Thyroid gland (tissue), 4 donors: ENCODE measurements around the gene CAMK2G. TPM values are rescaled to one million over a fixed set of nuclear protein-coding genes. Genes with fewer than 3 reads are reported as not detected.
A peak's percentile ranks its signal among the peaks of the same experiment; 100 is the strongest.

Experiments used
- DNase-seq, 2 donors: peaks; one replicate each; pipeline ENCODE4 v3.0.0-alpha.2; 2019
- H3K27ac ChIP-seq, 3 donors: fragments of 200-600 bp; sonication (generic); 1 replicate in 2 of 3; 2 replicates in 1 of 3; pipeline ENCODE4 v1.5.1; 2016 to 2019; ENCODE audit warnings: mild to moderate bottlenecking in 1 of 3, moderate library complexity in 1 of 3
- H3K27me3 ChIP-seq: fragments of 200-600 bp; sonication (generic); one replicate; pipeline ENCODE4 v1.5.1; 2019
- H3K36me3 ChIP-seq, 2 donors: fragments of 200-600 bp; sonication (generic); one replicate each; pipeline ENCODE4 v1.5.1; 2016 to 2019
- H3K4me1 ChIP-seq, 2 donors: fragments of 200-600 bp; sonication (generic); one replicate each; pipeline ENCODE4 v1.5.1; 2017 to 2019
- H3K4me3 ChIP-seq, 3 donors: fragments of 200-600 bp; sonication (generic); replicated peaks in 1 of 3; 1 replicate in 2 of 3; 2 replicates in 1 of 3; pipeline ENCODE4 v1.5.1; 2016; ENCODE audit warnings: mild to moderate bottlenecking in 1 of 3
- H3K9me3 ChIP-seq: fragments of 200-600 bp; sonication (generic); one replicate; pipeline ENCODE4 v1.5.1; 2017
- POLR2A ChIP-seq, 2 donors: fragments of 450-650 bp; IDR thresholded peaks; one replicate each; pipeline ENCODE4 v1.6.1; 2017; ENCODE audit warnings: antibody characterized with exemption in 2 of 2, mild to moderate bottlenecking in 2 of 2, moderate library complexity in 1 of 2
- WGBS, 2 donors: methylation state at CpG; one replicate each; pipeline ENCODE4 v1.1.5; 2017; 5-methylcytosine and 5-hydroxymethylcytosine counted together
- intact Hi-C: fragments of 100-400 bp; cut with DNase I; formaldehyde crosslinking; loops from one replicate; pipeline ENCODE4 v1.15.1; 2023
- total RNA-seq, 4 donors: library from RNA; depleted of rRNA; stranded (reverse); fragments of >200 nt; gene quantifications; one replicate each; pipeline ENCODE4 v1.2.3, GENCODE V29; 2016
- TF ChIP-seq, protein P1 (sequence below), 6 experiments: fragments of 200-600 bp in 3 of 6; fragments of 450-650 bp in 3 of 6; sonication (generic) in 3 of 6; IDR thresholded peaks; one replicate each; pipeline ENCODE4 v1.5.1; 2016 to 2019; ENCODE audit warnings: antibody characterized with exemption in 6 of 6, mild to moderate bottlenecking in 2 of 6, inconsistent platforms in 1 of 6, moderate library complexity in 1 of 6

Gene CAMK2G
- total RNA-seq, 4 donors from 2014 or later: 21.2 to 27.4 (median 22.3) TPM

DNA sequence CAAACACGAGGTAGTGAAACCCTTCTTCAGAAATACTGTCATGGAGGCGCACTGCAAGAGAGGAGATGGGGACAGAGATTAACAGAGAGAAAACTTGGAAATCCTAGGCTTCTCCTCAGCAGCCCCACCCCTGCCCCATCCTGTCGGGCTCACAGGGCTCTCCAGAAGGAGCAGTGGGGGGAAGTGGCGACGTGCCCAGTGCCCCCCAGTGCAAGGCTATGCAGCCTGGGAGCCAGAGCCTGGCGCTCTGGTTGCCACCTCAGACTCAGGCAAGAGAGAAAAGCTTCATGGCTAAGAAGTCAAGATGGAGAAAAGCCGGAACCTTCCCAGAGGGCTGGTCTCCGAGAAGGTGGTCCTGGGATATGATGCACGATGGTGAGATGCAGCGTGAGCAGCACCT, 21.2 kb downstream of the CAMK2G start:
- 88 to 89% methylated on average over 10 of the region's 10 CpGs for WGBS, 2 donors
- H3K36me3 ChIP-seq: peaks cover 5 to 8% of the 10 kb centered on the region in 2 donors
- TF ChIP-seq, protein P1, sequence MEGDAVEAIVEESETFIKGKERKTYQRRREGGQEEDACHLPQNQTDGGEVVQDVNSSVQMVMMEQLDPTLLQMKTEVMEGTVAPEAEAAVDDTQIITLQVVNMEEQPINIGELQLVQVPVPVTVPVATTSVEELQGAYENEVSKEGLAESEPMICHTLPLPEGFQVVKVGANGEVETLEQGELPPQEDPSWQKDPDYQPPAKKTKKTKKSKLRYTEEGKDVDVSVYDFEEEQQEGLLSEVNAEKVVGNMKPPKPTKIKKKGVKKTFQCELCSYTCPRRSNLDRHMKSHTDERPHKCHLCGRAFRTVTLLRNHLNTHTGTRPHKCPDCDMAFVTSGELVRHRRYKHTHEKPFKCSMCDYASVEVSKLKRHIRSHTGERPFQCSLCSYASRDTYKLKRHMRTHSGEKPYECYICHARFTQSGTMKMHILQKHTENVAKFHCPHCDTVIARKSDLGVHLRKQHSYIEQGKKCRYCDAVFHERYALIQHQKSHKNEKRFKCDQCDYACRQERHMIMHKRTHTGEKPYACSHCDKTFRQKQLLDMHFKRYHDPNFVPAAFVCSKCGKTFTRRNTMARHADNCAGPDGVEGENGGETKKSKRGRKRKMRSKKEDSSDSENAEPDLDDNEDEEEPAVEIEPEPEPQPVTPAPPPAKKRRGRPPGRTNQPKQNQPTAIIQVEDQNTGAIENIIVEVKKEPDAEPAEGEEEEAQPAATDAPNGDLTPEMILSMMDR (IDR thresholded peaks at IDR 0.05): no peak
- no peak for TF ChIP-seq POLR2A (IDR thresholded peaks at IDR 0.05)
- no peak overlapping the region for H3K27ac ChIP-seq
- peaks cover 4 to 8% of the 10 kb centered on the region in 2 donors for H3K4me1 ChIP-seq
- DNase-seq: no peak
- H3K27me3 ChIP-seq: no peaks in the 10 kb centered on the region
- H3K9me3 ChIP-seq: no peaks in the 10 kb centered on the region
- intact Hi-C loops: no loop called here
- H3K4me3 ChIP-seq: no peak overlapping the region

DNA sequence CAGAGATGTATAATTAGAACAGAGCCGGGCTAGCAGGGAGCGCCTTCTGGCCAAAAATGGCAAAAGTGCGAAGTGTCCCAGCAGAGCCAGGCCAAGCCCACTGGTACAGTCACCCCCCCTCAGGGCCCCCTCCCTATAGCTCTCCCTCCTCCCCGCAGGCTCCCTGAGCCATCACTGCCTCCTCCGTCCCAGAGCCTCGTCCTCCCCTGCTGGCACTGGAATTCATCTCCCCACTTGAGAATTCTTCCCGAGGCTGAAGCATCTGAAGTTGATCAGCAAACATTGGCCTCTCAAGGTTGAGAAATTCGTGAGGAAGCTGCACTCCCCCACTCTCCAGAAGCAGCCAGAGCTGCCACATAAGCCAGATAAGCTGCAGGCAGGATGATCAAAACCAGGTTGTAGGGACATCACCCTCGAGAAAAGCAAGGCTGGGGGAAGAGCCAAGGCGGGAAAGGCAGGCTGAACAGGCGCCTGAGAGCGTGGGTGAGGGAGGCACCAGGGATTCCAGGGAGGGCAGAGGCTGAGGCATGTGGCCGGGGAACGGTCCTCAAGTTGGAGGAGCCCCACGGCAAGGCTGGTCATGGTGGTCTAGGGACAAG, 23.4 kb downstream of the CAMK2G start:
- Histone ChIP-seq H3K36me3 (peaks cover 13 to 22% of the 10 kb centered on the region in 2 donors), H3K4me1 (peaks cover 4 to 8% of the 10 kb centered on the region in 2 donors), H3K9me3 (no peaks in the 10 kb centered on the region), H3K27me3 (no peaks in the 10 kb centered on the region), H3K27ac (peak overlapping the region in 1 of 3 donors; percentile 45), H3K4me3 (no peak overlapping the region)
- TF ChIP-seq POLR2A (IDR thresholded peaks at IDR 0.05): no peak
- TF ChIP-seq, protein P1 (IDR thresholded peaks at IDR 0.05): no peak
- intact Hi-C loops: no loop called here
- WGBS, 2 donors: 55 to 69% methylated on average over 13 to 15 of the region's 15 CpGs
- DNase-seq: peak; percentile 27 to 42

DNA sequence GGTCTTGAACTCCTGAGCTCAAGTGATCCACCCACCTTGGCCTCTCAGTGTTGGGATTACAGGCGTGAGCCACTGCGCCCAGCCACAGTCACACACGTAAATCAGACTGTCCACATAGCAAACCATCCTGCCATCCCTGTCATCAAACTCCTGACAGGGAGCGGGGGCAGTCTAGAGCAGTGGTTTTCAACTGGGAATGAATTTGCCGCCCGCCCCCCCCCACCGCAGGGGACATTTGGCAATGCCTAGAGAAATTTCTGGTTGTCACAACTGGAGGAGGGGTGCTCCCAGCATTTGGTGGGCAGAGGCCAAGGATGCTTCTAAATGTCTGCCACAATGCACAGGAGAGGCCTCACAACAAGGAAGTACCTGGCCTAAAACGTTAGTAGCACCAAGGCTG, 24.1 kb downstream of the CAMK2G start:
- no peak for DNase-seq
- H3K9me3 ChIP-seq: no peaks in the 10 kb centered on the region
- H3K36me3 ChIP-seq: peaks cover 13 to 22% of the 10 kb centered on the region in 2 donors
- H3K27ac ChIP-seq: peak overlapping the region in 1 of 3 donors; percentile 45
- peaks cover 4 to 8% of the 10 kb centered on the region in 2 donors for H3K4me1 ChIP-seq
- H3K27me3 ChIP-seq: no peaks in the 10 kb centered on the region
- WGBS, 2 donors: 87 to 89% methylated on average over 4 to 5 of the region's 8 CpGs
- no peak overlapping the region for H3K4me3 ChIP-seq
- intact Hi-C loops: no loop called here
- TF ChIP-seq POLR2A (IDR thresholded peaks at IDR 0.05): no peak
- TF ChIP-seq, protein P1 (IDR thresholded peaks at IDR 0.05): no peak

GRCh38 chr10:73848821-73849489, 25.4 kb downstream of the CAMK2G start:
- intact Hi-C loops: loop anchor here (5.0 kb wide), 1 partner anchor 93 kb away; no protein-coding TSS in a partner anchor
- TF ChIP-seq, protein P1 (IDR thresholded peaks at IDR 0.05): peak; percentile 93 to 99 (median 97)
- TF ChIP-seq POLR2A (IDR thresholded peaks at IDR 0.05): no peak
- Histone ChIP-seq H3K4me1 (peaks cover 4 to 8% of the 10 kb centered on the region in 2 donors), H3K27me3 (no peaks in the 10 kb centered on the region), H3K36me3 (peaks cover 13 to 22% of the 10 kb centered on the region in 2 donors), H3K4me3 (no peak overlapping the region), H3K9me3 (no peaks in the 10 kb centered on the region), H3K27ac (no peak overlapping the region)
- DNase-seq: peak; percentile 81 to 83
- 41 to 44% methylated on average over 13 to 17 of the region's 17 CpGs for WGBS, 2 donors

GRCh38 chr10:73847031-73847430, 27.3 kb downstream of the CAMK2G start:
- peaks cover 4 to 8% of the 10 kb centered on the region in 2 donors for H3K4me1 ChIP-seq
- H3K27ac ChIP-seq: no peak overlapping the region
- no peaks in the 10 kb centered on the region for H3K27me3 ChIP-seq
- 61 to 67% methylated on average over 7 of the region's 7 CpGs for WGBS, 2 donors
- H3K4me3 ChIP-seq: no peak overlapping the region
- TF ChIP-seq, protein P1 (IDR thresholded peaks at IDR 0.05): no peak
- TF ChIP-seq POLR2A (IDR thresholded peaks at IDR 0.05): no peak
- no peaks in the 10 kb centered on the region for H3K9me3 ChIP-seq
- intact Hi-C loops: loop anchor here (2.0 to 5.0 kb wide), 2 partner anchors 34 to 95 kb away; no protein-coding TSS in a partner anchor
- peak; percentile 61 to 67 for DNase-seq
- peaks cover 18 to 29% of the 10 kb centered on the region in 2 donors for H3K36me3 ChIP-seq
